Neural cell (in vitro differentiated cells): ENCODE data around the gene MTMR8. TPM values are rescaled to one million over a fixed set of nuclear protein-coding genes. Genes with fewer than 3 reads are reported as not detected.

Experiments used
- H2AFZ ChIP-seq: fragments of 200-600, 300-800 bp; sonication (generic), shearing (Covaris generic); 2 replicates; pipeline ENCODE4 v1.6.0; 2014; ENCODE audit warnings: low read depth, mild to moderate bottlenecking, antibody characterized with exemption, low read length, moderate library complexity
- H3F3A ChIP-seq: fragments of 200-600 bp; shearing (Covaris generic); 2 replicates; pipeline ENCODE4 v1.6.1; 2016; ENCODE audit warnings: mild to moderate bottlenecking, moderate library complexity, mixed read lengths, antibody characterized with exemption, low read length; ENCODE audit not compliant: insufficient read depth, poor library complexity, severe bottlenecking
- H3K27ac ChIP-seq: fragments of 200-600, 300-800 bp; sonication (generic), shearing (Covaris generic); 2 replicates; pipeline ENCODE4 v1.5.1; 2014; ENCODE audit warnings: mild to moderate bottlenecking, low read length, moderate library complexity
- H3K27me3 ChIP-seq: fragments of 300-800, 200-600 bp; sonication (generic), shearing (Covaris generic); 2 replicates; pipeline ENCODE4 v1.6.0; 2014; ENCODE audit warnings: mild to moderate bottlenecking, low read depth, low read length, moderate library complexity; ENCODE audit not compliant: insufficient read depth
- H3K36me3 ChIP-seq: fragments of 300-800, 200-600 bp; sonication (generic), shearing (Covaris generic); 2 replicates; pipeline ENCODE4 v1.5.1; 2014; ENCODE audit warnings: mild to moderate bottlenecking, antibody characterized with exemption, low read length, moderate library complexity; ENCODE audit not compliant: insufficient read depth
- H3K4me2 ChIP-seq: fragments of 300-800, 200-600 bp; sonication (generic), shearing (Covaris generic); 2 replicates; pipeline ENCODE4 v1.6.0; 2014; ENCODE audit warnings: mild to moderate bottlenecking, low read length
- H3K4me3 ChIP-seq: fragments of 300-800, 200-600 bp; sonication (generic), shearing (Covaris generic); 2 replicates; pipeline ENCODE4 v1.5.1; 2014; ENCODE audit warnings: mild to moderate bottlenecking, low read length, moderate library complexity
- H3K79me2 ChIP-seq: fragments of 200-600 bp; shearing (Covaris generic); replicated peaks from 2 replicates; pipeline ENCODE4 v1.6.0; 2014; ENCODE audit warnings: mild to moderate bottlenecking, low read length, moderate library complexity; ENCODE audit not compliant: insufficient read depth
- H3K9ac ChIP-seq: fragments of 300-800, 200-600 bp; sonication (generic), shearing (Covaris generic); 2 replicates; pipeline ENCODE4 v1.6.1; 2016; ENCODE audit warnings: mild to moderate bottlenecking, low read length, mixed read lengths
- H3K9me2 ChIP-seq: fragments of 200-600 bp; shearing (Covaris generic); 2 replicates; pipeline ENCODE4 v1.6.1; 2016; ENCODE audit warnings: mild to moderate bottlenecking, low read length, mixed read lengths; ENCODE audit not compliant: insufficient read depth
- H3K9me3 ChIP-seq: fragments of 200-600, 300-800 bp; sonication (generic), shearing (Covaris generic); 2 replicates; pipeline ENCODE4 v1.6.1; 2016; ENCODE audit warnings: mild to moderate bottlenecking, mixed run types, low read length, moderate library complexity, mixed read lengths
- H4K20me1 ChIP-seq: fragments of 200-600 bp; shearing (Covaris generic); 2 replicates; pipeline ENCODE4 v1.6.1; 2016; ENCODE audit warnings: mild to moderate bottlenecking, mixed run types; ENCODE audit not compliant: insufficient read depth
- CTCF ChIP-seq: fragments of 450-650 bp; IDR thresholded peaks from 2 replicates; pipeline ENCODE4 v1.5.1; 2014; ENCODE audit warnings: antibody characterized with exemption, mild to moderate bottlenecking, moderate library complexity; ENCODE audit not compliant: poor library complexity, severe bottlenecking
- EP300 ChIP-seq: fragments of 450-650 bp; conservative IDR thresholded peaks from 2 replicates; pipeline ENCODE4 v1.6.1; 2014; ENCODE audit warnings: antibody characterized with exemption, mild to moderate bottlenecking, moderate library complexity; ENCODE audit not compliant: poor library complexity, severe bottlenecking
- EZH2 ChIP-seq: fragments of 200-600, 300-800 bp; shearing (Covaris generic), sonication (generic); IDR thresholded peaks from 2 replicates; pipeline ENCODE4 v1.6.1; 2014; ENCODE audit warnings: antibody characterized with exemption, low read length, borderline replicate concordance, mild to moderate bottlenecking; ENCODE audit not compliant: insufficient read depth, poor library complexity, severe bottlenecking
- MXI1 ChIP-seq: fragments of 450-650 bp; conservative IDR thresholded peaks from 2 replicates; pipeline ENCODE4 v1.6.1; 2014; ENCODE audit warnings: antibody characterized with exemption, mild to moderate bottlenecking; ENCODE audit not compliant: poor library complexity, severe bottlenecking
- POLR2AphosphoS5 ChIP-seq: IDR thresholded peaks from 2 replicates; pipeline ENCODE4 v1.6.1; 2012
- RAD21 ChIP-seq: fragments of 450-650 bp; conservative IDR thresholded peaks from 2 replicates; pipeline ENCODE4 v1.6.1; 2014; ENCODE audit warnings: antibody characterized with exemption, mild to moderate bottlenecking, moderate library complexity
- REST ChIP-seq: IDR thresholded peaks from 2 replicates; pipeline ENCODE4 v1.6.1; 2012; ENCODE audit warnings: borderline replicate concordance
- SMC3 ChIP-seq: fragments of 450-650 bp; conservative IDR thresholded peaks from 2 replicates; pipeline ENCODE4 v1.6.1; 2014; ENCODE audit warnings: antibody characterized with exemption, mild to moderate bottlenecking, moderate library complexity; ENCODE audit not compliant: poor library complexity
- TAF1 ChIP-seq: IDR thresholded peaks from 2 replicates; pipeline ENCODE4 v1.6.1; 2012; ENCODE audit warnings: low read depth
- polyA plus RNA-seq: library from polyadenylated mRNA; depleted of rRNA; stranded (reverse); fragments of >200 nt; gene quantifications from 2 replicates; pipeline ENCODE4 v1.2.3, GENCODE V29; 2014

Gene MTMR8
- polyA plus RNA-seq, 1 donor from 2014 or later: 1.8 TPM

- Histone ChIP-seq H3F3A (no peaks in the 10 kb centered on the region), H3K4me2 (no peak within 1 kb of the TSS), H2AFZ (no peak within 1 kb of the TSS), H3K9ac (no peak within 1 kb of the TSS), H3K27ac (no peak within 1 kb of the TSS), H3K79me2 (no peaks in the 10 kb centered on the region), H4K20me1 (no peaks in the 10 kb centered on the region), H3K27me3 (no peaks in the 10 kb centered on the region), H3K36me3 (no peaks in the 10 kb centered on the region), H3K4me3 (no peak within 1 kb of the TSS), H3K9me2 (no peaks in the 10 kb centered on the region), H3K9me3 (no peaks in the 10 kb centered on the region)
- TF ChIP-seq EZH2 (no peak), POLR2AphosphoS5 (no peak), REST (no peak), EP300 (no peak), MXI1 (no peak), RAD21 (no peak), CTCF (no peak), SMC3 (no peak), TAF1 (no peak)
Measured at GRCh38 chrX:64230123-64230970, 164.9 kb downstream of the MTMR8 start, which contains the start of gene ASB12. TSS of gene ASB12 (minus strand) at chrX:64230607. CDS start at chrX:64225650, 4,957 bp downstream.

DNA sequence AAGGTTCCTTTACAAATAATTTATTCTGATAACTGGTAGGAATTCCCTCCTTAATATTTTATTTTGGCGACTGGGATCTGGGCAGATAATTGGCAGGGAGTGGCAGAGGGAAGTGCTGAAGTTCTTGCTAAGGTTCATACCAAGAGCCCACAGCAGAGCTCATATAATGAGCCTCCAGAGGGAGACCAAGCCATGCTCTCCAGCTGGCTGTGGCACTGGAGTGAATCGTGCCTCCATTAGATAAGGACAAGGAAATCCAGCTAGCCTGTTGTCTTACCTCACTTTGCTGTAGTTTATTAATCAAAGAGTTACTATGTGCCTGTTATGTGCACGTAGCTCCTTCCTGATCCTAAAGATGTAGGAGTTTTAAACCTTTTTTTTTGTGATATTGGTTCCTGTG is 166.1 kb downstream of the MTMR8 start:
- H3K36me3 ChIP-seq: no peaks in the 10 kb centered on the region
- H3K79me2 ChIP-seq: no peaks in the 10 kb centered on the region

More for the DNA sequence above, 166.1 kb downstream of the MTMR8 start:
- Histone ChIP-seq H3K27me3 (no peaks in the 10 kb centered on the region), H3K27ac (no peak overlapping the region), H3F3A (no peaks in the 10 kb centered on the region), H3K9me2 (no peaks in the 10 kb centered on the region), H2AFZ (no peak overlapping the region), H3K9ac (no peak overlapping the region), H3K4me2 (no peak overlapping the region), H3K4me3 (no peak overlapping the region), H3K9me3 (no peaks in the 10 kb centered on the region), H4K20me1 (no peaks in the 10 kb centered on the region)
- TF ChIP-seq RAD21: no peak
- TF ChIP-seq POLR2AphosphoS5: no peak
- TF ChIP-seq CTCF: no peak
- TF ChIP-seq TAF1: no peak
- TF ChIP-seq EZH2: no peak
- TF ChIP-seq REST: no peak
- TF ChIP-seq EP300: no peak
- TF ChIP-seq MXI1: no peak
- TF ChIP-seq SMC3: no peak
